Choroid plexus epithelial cell (primary cell): Measurements from ENCODE around the gene TOP2B.

Experiments
- DNase-seq: peaks from one replicate; pipeline ENCODE4 v3.0.0-alpha.2; 2010; ENCODE audit warnings: low read depth
- H3K4me3 ChIP-seq: 2 replicates; pipeline ENCODE4 v1.5.1; 2011; ENCODE audit warnings: low read depth, mild to moderate bottlenecking, control low read depth, low read length, moderate library complexity
- TF ChIP-seq, protein P1 (sequence below): conservative IDR thresholded peaks from 2 replicates; pipeline ENCODE4 v1.5.1; 2011; ENCODE audit warnings: low read depth, mild to moderate bottlenecking, control low read depth, inconsistent platforms, low read length, moderate library complexity

TOP2B gene

DNA sequence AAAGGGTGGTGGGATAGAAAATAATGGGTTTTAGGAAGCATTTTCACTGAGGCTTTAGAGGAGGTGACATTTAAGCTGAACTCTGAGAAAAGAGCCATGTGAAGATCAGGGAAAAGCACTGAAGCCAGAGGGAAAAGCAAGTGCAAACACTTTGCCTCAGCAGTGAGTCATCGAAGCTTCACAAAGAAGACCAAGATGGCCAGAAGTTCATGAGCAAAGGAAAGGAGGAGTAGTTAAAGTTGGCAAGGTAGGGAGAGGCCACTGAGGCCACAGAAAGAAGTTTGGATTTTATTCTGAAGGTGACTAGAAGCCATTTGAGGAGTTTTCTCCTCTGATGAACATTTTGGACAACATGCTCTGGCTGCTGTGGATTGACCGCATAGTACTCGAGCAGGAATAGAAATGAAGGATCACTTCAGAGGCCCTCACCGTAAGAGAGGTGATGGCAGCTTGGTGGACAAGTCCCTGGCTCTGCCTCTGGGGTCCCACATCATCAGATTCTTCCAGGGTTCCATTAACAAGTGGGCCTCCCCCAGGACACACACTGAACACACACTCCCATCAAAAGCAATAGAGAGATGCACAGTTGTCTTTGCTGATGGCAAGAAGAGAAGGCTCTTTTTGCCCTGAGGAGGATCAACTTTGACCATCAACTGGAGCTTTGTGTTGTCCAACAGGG is 75.5 kb downstream of the TOP2B start:
- DNase-seq: no peak
- TF ChIP-seq, protein P1, sequence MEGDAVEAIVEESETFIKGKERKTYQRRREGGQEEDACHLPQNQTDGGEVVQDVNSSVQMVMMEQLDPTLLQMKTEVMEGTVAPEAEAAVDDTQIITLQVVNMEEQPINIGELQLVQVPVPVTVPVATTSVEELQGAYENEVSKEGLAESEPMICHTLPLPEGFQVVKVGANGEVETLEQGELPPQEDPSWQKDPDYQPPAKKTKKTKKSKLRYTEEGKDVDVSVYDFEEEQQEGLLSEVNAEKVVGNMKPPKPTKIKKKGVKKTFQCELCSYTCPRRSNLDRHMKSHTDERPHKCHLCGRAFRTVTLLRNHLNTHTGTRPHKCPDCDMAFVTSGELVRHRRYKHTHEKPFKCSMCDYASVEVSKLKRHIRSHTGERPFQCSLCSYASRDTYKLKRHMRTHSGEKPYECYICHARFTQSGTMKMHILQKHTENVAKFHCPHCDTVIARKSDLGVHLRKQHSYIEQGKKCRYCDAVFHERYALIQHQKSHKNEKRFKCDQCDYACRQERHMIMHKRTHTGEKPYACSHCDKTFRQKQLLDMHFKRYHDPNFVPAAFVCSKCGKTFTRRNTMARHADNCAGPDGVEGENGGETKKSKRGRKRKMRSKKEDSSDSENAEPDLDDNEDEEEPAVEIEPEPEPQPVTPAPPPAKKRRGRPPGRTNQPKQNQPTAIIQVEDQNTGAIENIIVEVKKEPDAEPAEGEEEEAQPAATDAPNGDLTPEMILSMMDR: no peak
- no peak overlapping the region for H3K4me3 ChIP-seq

DNA sequence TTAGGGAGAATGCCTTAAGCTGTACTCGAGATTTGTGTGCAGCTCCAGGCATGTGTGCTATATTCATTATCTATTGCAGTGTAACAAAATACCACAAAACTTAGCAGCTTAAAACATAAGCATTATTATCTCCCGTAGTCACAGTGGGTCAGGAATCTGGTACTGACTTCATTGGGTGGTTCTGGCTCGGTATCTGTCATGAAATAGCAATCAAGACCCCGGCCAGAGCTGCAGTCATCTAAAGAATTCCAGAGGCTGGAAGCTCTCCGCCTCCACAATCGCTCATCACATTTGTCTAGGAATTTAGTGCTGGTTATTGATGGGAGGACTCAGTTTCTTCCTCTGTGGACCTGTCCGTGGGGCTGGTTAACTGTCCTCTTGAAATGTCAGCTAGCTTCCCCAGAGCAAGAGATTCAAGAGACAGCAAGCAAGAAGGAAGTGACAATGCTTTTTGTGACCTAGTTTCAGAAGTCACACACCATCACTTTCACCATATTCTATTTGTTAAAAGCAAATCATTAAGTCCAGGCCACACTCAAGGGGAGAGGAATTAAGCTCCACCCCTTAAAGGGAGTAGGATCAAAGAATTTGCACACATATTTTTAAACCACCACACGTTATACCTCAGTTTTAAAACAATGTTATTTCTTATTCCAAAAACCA is 76.1 kb downstream of the TOP2B start:
- TF ChIP-seq, protein P1: no peak
- no peak overlapping the region for H3K4me3 ChIP-seq

DNA sequence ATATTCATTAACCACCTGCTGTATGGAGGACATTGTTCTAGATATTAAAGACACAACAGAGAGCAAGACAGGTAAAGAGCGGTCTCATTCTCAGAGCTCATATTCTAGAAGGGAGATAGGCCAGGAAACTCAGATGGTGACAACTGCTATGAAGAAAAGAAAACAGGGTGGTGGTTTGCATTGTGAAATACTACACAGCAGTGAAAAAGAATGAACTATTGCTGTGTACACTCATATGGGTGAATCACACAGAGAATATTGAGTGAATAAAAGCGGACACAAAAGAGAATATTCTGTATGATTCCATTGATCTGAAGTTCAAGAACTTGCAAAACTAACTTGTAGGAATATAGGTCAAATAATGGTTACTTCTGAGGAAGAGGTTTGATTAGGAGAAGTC is 76.7 kb downstream of the TOP2B start:
- TF ChIP-seq, protein P1: no peak
- no peak for DNase-seq
- H3K4me3 ChIP-seq: no peak overlapping the region

More for the DNA sequence above, 76.1 kb downstream of the TOP2B start:
- DNase-seq: peak; percentile 42

DNA sequence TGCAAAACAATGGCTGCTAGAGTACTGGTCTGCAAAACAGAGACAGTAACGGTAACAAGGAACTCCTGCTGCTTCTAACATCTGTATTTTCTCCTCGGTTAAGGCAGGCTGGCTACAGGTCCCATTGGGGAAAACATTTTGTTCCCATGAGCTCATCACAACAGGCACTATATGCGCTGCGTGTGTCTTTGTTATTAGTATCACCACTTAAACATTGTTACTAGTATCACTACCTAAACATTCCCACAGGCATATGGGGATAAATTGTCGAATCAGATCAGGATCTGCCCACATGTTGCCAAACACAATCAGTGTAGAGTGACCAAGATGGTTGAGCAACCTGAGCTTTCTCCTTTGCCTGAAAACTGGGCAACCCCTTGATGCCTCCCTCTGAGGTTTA is 77.2 kb downstream of the TOP2B start:
- TF ChIP-seq, protein P1: no peak
- no peak overlapping the region for H3K4me3 ChIP-seq
- peak; percentile 96 for DNase-seq

DNA sequence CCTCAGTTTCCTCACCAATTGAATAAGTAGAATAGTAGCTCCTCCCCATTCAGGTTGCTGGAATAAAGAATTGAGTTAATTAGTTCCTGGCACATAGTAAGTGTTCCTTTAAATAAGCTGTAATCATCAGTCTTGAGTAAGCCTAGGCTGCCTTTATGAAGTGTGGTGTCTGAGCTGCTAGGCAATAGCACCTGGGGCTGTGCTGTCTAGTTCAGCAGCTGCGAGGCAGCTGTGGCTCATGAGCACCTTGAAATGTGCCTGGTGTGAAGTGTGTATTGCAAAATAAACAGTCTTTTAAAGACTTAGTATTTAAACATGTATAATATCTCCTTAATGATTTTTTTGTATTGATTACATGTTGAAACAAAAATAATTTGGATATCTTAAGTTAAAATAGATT is 77.6 kb downstream of the TOP2B start:
- DNase-seq: peak; percentile 92
- no peak overlapping the region for H3K4me3 ChIP-seq
- TF ChIP-seq, protein P1: peak; percentile 21

DNA sequence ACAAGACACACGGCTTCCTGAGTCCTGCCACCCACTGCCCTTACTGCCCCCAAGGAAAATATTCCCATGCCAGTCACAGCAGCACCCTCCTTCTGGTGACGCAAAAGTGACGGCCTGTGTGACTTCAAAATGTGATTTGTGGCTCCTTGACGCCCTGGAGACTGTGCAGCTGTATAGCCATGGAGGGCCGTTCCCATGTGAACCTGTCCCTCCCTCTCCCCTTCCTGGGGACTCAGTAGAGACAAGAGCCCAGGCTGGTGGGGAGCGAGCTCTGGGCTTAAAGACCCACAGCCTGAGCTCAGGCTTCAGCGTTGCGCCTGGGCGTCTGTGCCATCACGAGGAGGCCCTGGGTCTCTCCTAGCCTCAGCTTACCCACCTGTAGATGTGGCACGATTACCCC is 78.2 kb downstream of the TOP2B start:
- no peak overlapping the region for H3K4me3 ChIP-seq
- DNase-seq: no peak
- TF ChIP-seq, protein P1: no peak

DNA sequence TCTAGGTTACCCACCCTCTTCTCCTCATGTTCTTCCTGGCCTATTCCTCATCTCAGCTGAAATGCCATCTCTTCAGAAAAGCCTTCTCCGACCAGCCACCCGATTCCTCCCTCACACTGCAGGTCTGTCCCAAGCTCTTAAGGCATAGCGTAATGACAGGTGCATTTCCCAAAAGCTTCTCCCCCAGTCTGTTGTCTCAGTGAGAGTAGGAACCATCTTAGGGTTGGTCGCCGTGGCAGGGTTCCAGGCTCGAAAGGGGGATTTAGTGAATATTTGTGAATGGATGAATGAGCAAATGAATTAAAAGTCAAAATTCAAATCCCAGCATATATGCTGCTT is 78.6 kb downstream of the TOP2B start:
- DNase-seq: no peak
- TF ChIP-seq, protein P1: no peak
- H3K4me3 ChIP-seq: no peak overlapping the region
